Loucy (cell line): ENCODE data around the gene HERC5.

Experiments
- CTCF ChIP-seq: fragments of 200-600 bp; sonication (generic); conservative IDR thresholded peaks from 2 replicates; pipeline ENCODE4 v1.5.1; 2014; ENCODE audit warnings: mild to moderate bottlenecking, antibody characterized with exemption, low read length
- EZH2phosphoT487 ChIP-seq: fragments of 200-600 bp; IDR thresholded peaks from 2 replicates; pipeline ENCODE4 v1.6.1; 2018; ENCODE audit warnings: antibody characterized with exemption, mild to moderate bottlenecking, moderate library complexity, borderline replicate concordance

GRCh38 chr4:88449290-88449689 is 7.6 kb upstream of the HERC5 start:
- no peak for TF ChIP-seq CTCF
- no peak for TF ChIP-seq EZH2phosphoT487
